Measurements from ENCODE around the gene SCGB1C1. TPM values are rescaled to one million over a fixed set of nuclear protein-coding genes. Genes with fewer than 3 reads are reported as not detected.

The SCGB1C1 gene
- total RNA-seq, 3 donors from 2014 or later: not detected

- peaks cover 26% of the 10 kb centered on the region for H3K36me3 Mint-ChIP-seq (ENCODE audit: insufficient read depth)
- DNase-seq: no peak
- no peaks in the 10 kb centered on the region for H3K27me3 Mint-ChIP-seq (ENCODE audit: low read depth)
- H3K4me1 Mint-ChIP-seq (ENCODE audit: low read depth): peaks cover 28% of the 10 kb centered on the region
- H3K9me3 Mint-ChIP-seq: no peaks in the 10 kb centered on the region
- peak overlapping the region; percentile 91 for H3K4me3 Mint-ChIP-seq
- no peak for ATAC-seq
Measured at GRCh38 chr11:209275-210121, 16.6 kb downstream of the SCGB1C1 start.

- Mint-ChIP-seq H3K27me3 (ENCODE audit: low read depth) (no peaks in the 10 kb centered on the region), H3K9me3 (no peaks in the 10 kb centered on the region), H3K4me3 (peak overlapping the region; percentile 91), H3K4me1 (ENCODE audit: low read depth) (peaks cover 23% of the 10 kb centered on the region), H3K36me3 (ENCODE audit: insufficient read depth) (peaks cover 30% of the 10 kb centered on the region)
- DNase-seq (no peak), ATAC-seq (no peak)
Measured at GRCh38 chr11:210122-210802, 17.4 kb downstream of the SCGB1C1 start.

- ATAC-seq (no peak), DNase-seq (no peak)
- H3K4me3 Mint-ChIP-seq: no peak overlapping the region
Measured at GRCh38 chr11:210803-211180, 17.9 kb downstream of the SCGB1C1 start.

GRCh38 chr11:211295-211694 lies 18.4 kb downstream of the SCGB1C1 start:
- DNase-seq (no peak), ATAC-seq (no peak)
- no peaks in the 10 kb centered on the region for H3K27me3 Mint-ChIP-seq (ENCODE audit: low read depth)
- peaks cover 30% of the 10 kb centered on the region for H3K36me3 Mint-ChIP-seq (ENCODE audit: insufficient read depth)
- peak overlapping the region; percentile 35 for H3K4me3 Mint-ChIP-seq
- no peaks in the 10 kb centered on the region for H3K9me3 Mint-ChIP-seq
- H3K4me1 Mint-ChIP-seq (ENCODE audit: low read depth): peaks cover 14% of the 10 kb centered on the region

More at GRCh38 chr11:210803-211180, 17.9 kb downstream of the SCGB1C1 start:
- peaks cover 19% of the 10 kb centered on the region for H3K4me1 Mint-ChIP-seq (ENCODE audit: low read depth)
- no peaks in the 10 kb centered on the region for H3K27me3 Mint-ChIP-seq (ENCODE audit: low read depth)
- H3K9me3 Mint-ChIP-seq: no peaks in the 10 kb centered on the region
- H3K36me3 Mint-ChIP-seq (ENCODE audit: insufficient read depth): peaks cover 30% of the 10 kb centered on the region

GRCh38 chr11:211741-212140 lies 18.9 kb downstream of the SCGB1C1 start:
- peaks cover 14% of the 10 kb centered on the region for H3K4me1 Mint-ChIP-seq (ENCODE audit: low read depth)
- no peaks in the 10 kb centered on the region for H3K9me3 Mint-ChIP-seq
- ATAC-seq: no peak
- no peak overlapping the region for H3K4me3 Mint-ChIP-seq
- DNase-seq: no peak
- H3K36me3 Mint-ChIP-seq (ENCODE audit: insufficient read depth): peaks cover 30% of the 10 kb centered on the region
- H3K27me3 Mint-ChIP-seq (ENCODE audit: low read depth): no peaks in the 10 kb centered on the region

- Mint-ChIP-seq H3K4me1 (ENCODE audit: low read depth) (peaks cover 15% of the 10 kb centered on the region), H3K9me3 (no peaks in the 10 kb centered on the region), H3K36me3 (ENCODE audit: insufficient read depth) (peaks cover 30% of the 10 kb centered on the region), H3K4me3 (no peak overlapping the region), H3K27me3 (ENCODE audit: low read depth) (no peaks in the 10 kb centered on the region)
- ATAC-seq (no peak), DNase-seq (no peak)
Measured at GRCh38 chr11:212150-213100, 19.5 kb downstream of the SCGB1C1 start.

- DNase-seq (no peak), ATAC-seq (no peak)
- no peaks in the 10 kb centered on the region for H3K27me3 Mint-ChIP-seq (ENCODE audit: low read depth)
- no peaks in the 10 kb centered on the region for H3K9me3 Mint-ChIP-seq
- peaks cover 22% of the 10 kb centered on the region for H3K4me1 Mint-ChIP-seq (ENCODE audit: low read depth)
- peaks cover 30% of the 10 kb centered on the region for H3K36me3 Mint-ChIP-seq (ENCODE audit: insufficient read depth)
- H3K4me3 Mint-ChIP-seq: no peak overlapping the region
Measured at GRCh38 chr11:213111-213510, 20.2 kb downstream of the SCGB1C1 start.

GRCh38 chr11:214083-214482 lies 21.2 kb downstream of the SCGB1C1 start:
- no peak for DNase-seq
- ATAC-seq: no peak
- no peaks in the 10 kb centered on the region for H3K9me3 Mint-ChIP-seq
- H3K4me3 Mint-ChIP-seq: no peak overlapping the region
- no peaks in the 10 kb centered on the region for H3K27me3 Mint-ChIP-seq (ENCODE audit: low read depth)
- peaks cover 22% of the 10 kb centered on the region for H3K4me1 Mint-ChIP-seq (ENCODE audit: low read depth)
- peaks cover 30% of the 10 kb centered on the region for H3K36me3 Mint-ChIP-seq (ENCODE audit: insufficient read depth)

GRCh38 chr11:215581-216037 lies 22.7 kb downstream of the SCGB1C1 start:
- no peaks in the 10 kb centered on the region for H3K27me3 Mint-ChIP-seq (ENCODE audit: low read depth)
- ATAC-seq: no peak
- no peak for DNase-seq
- no peaks in the 10 kb centered on the region for H3K9me3 Mint-ChIP-seq
- peaks cover 10% of the 10 kb centered on the region for H3K4me1 Mint-ChIP-seq (ENCODE audit: low read depth)
- peaks cover 20% of the 10 kb centered on the region for H3K36me3 Mint-ChIP-seq (ENCODE audit: insufficient read depth)
- no peak overlapping the region for H3K4me3 Mint-ChIP-seq

GRCh38 chr11:216081-216974 lies 23.4 kb downstream of the SCGB1C1 start:
- Mint-ChIP-seq H3K36me3 (ENCODE audit: insufficient read depth) (peaks cover 17% of the 10 kb centered on the region), H3K9me3 (no peaks in the 10 kb centered on the region), H3K4me3 (no peak overlapping the region), H3K4me1 (ENCODE audit: low read depth) (peaks cover 10% of the 10 kb centered on the region), H3K27me3 (ENCODE audit: low read depth) (no peaks in the 10 kb centered on the region)
- ATAC-seq (no peak), DNase-seq (no peak)

- H3K4me3 Mint-ChIP-seq: no peak overlapping the region
- no peaks in the 10 kb centered on the region for H3K9me3 Mint-ChIP-seq
- H3K4me1 Mint-ChIP-seq (ENCODE audit: low read depth): peaks cover 8% of the 10 kb centered on the region
- no peak for ATAC-seq
- no peaks in the 10 kb centered on the region for H3K27me3 Mint-ChIP-seq (ENCODE audit: low read depth)
- peaks cover 19% of the 10 kb centered on the region for H3K36me3 Mint-ChIP-seq (ENCODE audit: insufficient read depth)
- no peak for DNase-seq
Measured at GRCh38 chr11:217704-218103, 24.8 kb downstream of the SCGB1C1 start.

GRCh38 chr11:218815-219593 lies 26.1 kb downstream of the SCGB1C1 start:
- Mint-ChIP-seq H3K4me3 (no peak overlapping the region), H3K9me3 (no peaks in the 10 kb centered on the region), H3K4me1 (ENCODE audit: low read depth) (peaks cover 8% of the 10 kb centered on the region), H3K27me3 (ENCODE audit: low read depth) (no peaks in the 10 kb centered on the region), H3K36me3 (ENCODE audit: insufficient read depth) (peaks cover 16% of the 10 kb centered on the region)
- DNase-seq (no peak), ATAC-seq (no peak)
